H1 (cell line): ENCODE results near the gene CDK9. TPM values are rescaled to one million over a fixed set of nuclear protein-coding genes. Genes with fewer than 3 reads are reported as not detected.

ENCODE experiments used
- ASH2L ChIP-seq: fragments of 200-600, 300-600 bp; sonication (generic); IDR thresholded peaks from one replicate; pipeline ENCODE4 v1.7.1; 2017; ENCODE audit warnings: low read length
- HDAC2 ChIP-seq, 2 experiments: fragments of 300-600 bp in 1 of 2; sonication (generic) in 1 of 2; IDR thresholded peaks; 2 replicates each; pipeline ENCODE4 v1.6.1; 2011 to 2012; ENCODE audit warnings: low read depth in 2 of 2, low read length in 2 of 2, mild to moderate bottlenecking in 2 of 2, moderate library complexity in 2 of 2, borderline replicate concordance in 1 of 2, inconsistent platforms in 1 of 2
- KDM4A ChIP-seq: IDR thresholded peaks from one replicate; pipeline ENCODE4 v1.7.1; 2012; ENCODE audit warnings: low read depth, mild to moderate bottlenecking, moderate library complexity, low read length, inconsistent platforms; ENCODE audit not compliant: severe bottlenecking
- POLR2AphosphoS5 ChIP-seq: IDR thresholded peaks from 2 replicates; pipeline ENCODE4 v1.6.1; 2011; ENCODE audit warnings: low read depth, low read length
- SIN3A ChIP-seq, 2 experiments: IDR thresholded peaks in 1 of 2; conservative IDR thresholded peaks in 1 of 2; 2 replicates each; pipeline ENCODE4 v1.6.1; 2011 to 2012; ENCODE audit warnings: low read length in 2 of 2, improper control_type of control experiment in 1 of 2, low read depth in 1 of 2, mild to moderate bottlenecking in 1 of 2
- polyA plus RNA-seq, 7 experiments: library from polyadenylated mRNA; depleted of rRNA in 3 of 7; stranded (reverse) in 5 of 7; unstranded in 2 of 7; fragments of >200 nt in 5 of 7; fragments of 200-250 nt in 2 of 7; gene quantifications; 1 replicate in 5 of 7; 2 replicates in 1 of 7; 4 replicates in 1 of 7; pipeline versions ENCODE4 v1.2.1 to v1.2.3, GENCODE V29; 2011 to 2013; ENCODE audit warnings: missing spikeins in 2 of 7, mixed read lengths in 2 of 7
- total RNA-seq: library from RNA; stranded (reverse); fragmentation: NEBNext Ultra II Directional; extraction: Animal tissue kit (Norgen Biotek cat#: 25700); gene quantifications from 2 replicates; pipeline ENCODE4 v1.2.1, GENCODE V29; 2021
- TF ChIP-seq, protein P1 (sequence below): IDR thresholded peaks from 2 replicates; pipeline ENCODE4 v1.6.1; 2012; ENCODE audit warnings: inconsistent platforms
- TF ChIP-seq, protein P2 (sequence below): IDR thresholded peaks from 2 replicates; pipeline ENCODE4 v1.6.1; 2012; ENCODE audit warnings: inconsistent platforms

The CDK9 gene
- total and polyA plus RNA-seq, 2 of the 8 experiments (the other 6 are each of a cell fraction or from before 2014, with no cell fraction given), result 69.1 to 87.5 TPM

DNA sequence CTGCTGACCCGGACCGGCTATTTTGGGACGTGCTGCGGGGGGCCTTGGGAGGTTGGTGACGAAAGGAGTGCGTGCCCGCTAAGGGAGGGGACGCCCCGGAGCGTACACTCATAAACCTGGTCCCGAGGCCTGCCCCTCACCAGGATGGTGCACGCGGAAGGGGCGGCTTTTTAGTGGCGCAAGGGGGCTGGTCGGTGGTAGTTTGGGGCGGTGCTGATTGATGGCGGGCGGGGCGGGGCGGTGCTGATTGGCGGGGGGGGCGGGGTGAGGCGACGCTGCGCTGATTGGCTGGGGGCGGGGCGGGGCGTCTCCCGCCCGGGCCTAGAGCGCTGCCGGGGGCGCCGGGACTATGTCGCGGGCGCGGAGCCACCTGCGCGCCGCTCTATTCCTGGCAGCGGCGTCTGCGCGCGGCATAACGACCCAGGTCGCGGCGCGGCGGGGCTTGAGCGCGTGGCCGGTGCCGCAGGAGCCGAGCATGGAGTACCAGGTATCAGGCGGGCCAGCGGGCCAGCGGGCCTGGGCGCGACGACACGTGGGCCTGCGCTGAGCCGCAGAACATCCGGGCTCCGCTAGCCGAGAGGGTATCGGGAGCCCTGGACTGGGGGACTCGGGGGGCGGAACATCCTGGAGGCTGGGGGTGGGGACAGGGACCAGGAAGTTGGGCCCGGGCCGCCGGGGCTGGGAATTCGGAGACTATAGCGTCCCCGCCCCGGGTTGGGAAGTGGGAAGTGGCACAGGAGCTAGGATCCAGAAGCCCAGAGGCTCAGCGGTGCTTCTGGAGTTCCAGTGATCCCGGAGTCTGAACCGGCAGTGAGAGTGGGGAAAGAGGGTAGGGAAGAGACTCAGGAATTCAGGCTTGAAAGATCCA lies 17.0 kb downstream of the CDK9 start, which contains the start of gene FPGS (continued):
- TF ChIP-seq HDAC2 (IDR thresholded peaks at IDR 0.05; ENCODE audit: borderline replicate concordance in 1 of 2, low read depth in 2 of 2, low read length in 2 of 2) (peak; percentile 29 to 60; a peak in 1 of 4 replicates), SIN3A (conservative IDR thresholded peaks at IDR 0.05 in 1 of 2, IDR thresholded peaks at IDR 0.05 in 1 of 2; ENCODE audit: low read depth in 1 of 2, low read length in 2 of 2) (peak; percentile 46 to 64; a peak in 2 of 4 replicates), POLR2AphosphoS5 (peak; percentile 60; the same call in 1 of the 2 replicates), ASH2L (peak; percentile 69), KDM4A (no peak)
- TF ChIP-seq, protein P1, sequence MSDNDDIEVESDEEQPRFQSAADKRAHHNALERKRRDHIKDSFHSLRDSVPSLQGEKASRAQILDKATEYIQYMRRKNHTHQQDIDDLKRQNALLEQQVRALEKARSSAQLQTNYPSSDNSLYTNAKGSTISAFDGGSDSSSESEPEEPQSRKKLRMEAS, result peak; percentile 96
- TF ChIP-seq, protein P2, sequence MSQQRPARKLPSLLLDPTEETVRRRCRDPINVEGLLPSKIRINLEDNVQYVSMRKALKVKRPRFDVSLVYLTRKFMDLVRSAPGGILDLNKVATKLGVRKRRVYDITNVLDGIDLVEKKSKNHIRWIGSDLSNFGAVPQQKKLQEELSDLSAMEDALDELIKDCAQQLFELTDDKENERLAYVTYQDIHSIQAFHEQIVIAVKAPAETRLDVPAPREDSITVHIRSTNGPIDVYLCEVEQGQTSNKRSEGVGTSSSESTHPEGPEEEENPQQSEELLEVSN, result peak; percentile 58
